Left ventricle myocardium inferior (tissue), 1 donor: Measurements from ENCODE around the gene CABLES2. TPM values are rescaled to one million over a fixed set of nuclear protein-coding genes. Genes with fewer than 3 reads are reported as not detected.
"Not testable (repeated sequence)": the region's sequence is repeated elsewhere in the genome, so short reads cannot be mapped to it uniquely, and the experiment has no call there.

Experiments
- DNase-seq: peaks from one replicate; pipeline ENCODE4 v3.0.0-alpha.2; 2020
- H3K27ac ChIP-seq: fragments of 200-600 bp; replicated peaks from 2 replicates; pipeline ENCODE4 v1.8.0; 2021
- H3K27me3 ChIP-seq: fragments of 200-600 bp; 2 replicates; pipeline ENCODE4 v1.8.0; 2021; ENCODE audit warnings: low read depth
- H3K36me3 ChIP-seq: fragments of 200-600 bp; 2 replicates; pipeline ENCODE4 v1.8.0; 2021
- H3K4me1 ChIP-seq: fragments of 200-600 bp; 2 replicates; pipeline ENCODE4 v1.8.0; 2021
- H3K4me3 ChIP-seq: fragments of 200-600 bp; 2 replicates; pipeline ENCODE4 v1.8.0; 2021; ENCODE audit warnings: mild to moderate bottlenecking, moderate library complexity
- H3K9me3 ChIP-seq: fragments of 200-600 bp; replicated peaks from 2 replicates; pipeline ENCODE4 v1.8.0; 2021
- CTCF ChIP-seq: fragments of 200-600 bp; IDR thresholded peaks from 2 replicates; pipeline ENCODE4 v1.8.0; 2021; ENCODE audit warnings: antibody characterized with exemption, mild to moderate bottlenecking, borderline replicate concordance
- intact Hi-C: fragments of 100-400 bp; cut with micrococcal nuclease; formaldehyde crosslinking; loops from one replicate; pipeline ENCODE4 v1.11.0; 2022
- total RNA-seq: library from RNA; stranded (reverse); fragmentation: NEBNext Ultra II Directional; extraction: Animal tissue kit (Norgen Biotek cat#: 25700); gene quantifications from one replicate; pipeline ENCODE4 v1.2.1, GENCODE V29; 2021
- donor health status: DM: no; HTN: yes; CAD: no; lungs with severe emphysema.

CABLES2 gene
- total RNA-seq, 1 donor from 2014 or later: 12.0 TPM

DNA sequence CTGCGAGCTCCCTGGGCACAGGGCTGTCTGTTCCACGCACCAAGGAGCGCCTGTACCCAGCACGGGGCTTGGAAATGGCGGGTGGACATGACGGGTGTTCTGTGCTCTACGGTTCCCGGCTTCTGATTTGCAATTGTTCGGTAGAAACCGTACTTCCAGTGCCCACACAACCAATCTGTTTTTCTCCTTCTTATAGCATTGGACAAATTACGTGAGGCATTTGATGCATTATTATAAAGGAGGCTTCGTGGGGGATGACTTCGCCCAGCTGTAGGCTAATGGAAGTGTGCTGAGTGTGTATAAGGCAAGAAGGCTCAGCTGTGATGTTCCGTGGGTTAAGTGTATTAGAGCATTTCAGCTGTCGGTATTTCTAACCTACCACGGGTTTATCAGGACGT is 30.0 kb downstream of the CABLES2 start:
- TF ChIP-seq CTCF: no peak
- no peaks in the 10 kb centered on the region for H3K36me3 ChIP-seq
- intact Hi-C loops: no loop called here
- DNase-seq: no peak
- peak overlapping the region; percentile 86 for H3K27ac ChIP-seq
- H3K9me3 ChIP-seq: no peaks in the 10 kb centered on the region
- no peaks in the 10 kb centered on the region for H3K27me3 ChIP-seq
- peaks cover 66% of the 10 kb centered on the region for H3K4me1 ChIP-seq
- no peak overlapping the region for H3K4me3 ChIP-seq

DNA sequence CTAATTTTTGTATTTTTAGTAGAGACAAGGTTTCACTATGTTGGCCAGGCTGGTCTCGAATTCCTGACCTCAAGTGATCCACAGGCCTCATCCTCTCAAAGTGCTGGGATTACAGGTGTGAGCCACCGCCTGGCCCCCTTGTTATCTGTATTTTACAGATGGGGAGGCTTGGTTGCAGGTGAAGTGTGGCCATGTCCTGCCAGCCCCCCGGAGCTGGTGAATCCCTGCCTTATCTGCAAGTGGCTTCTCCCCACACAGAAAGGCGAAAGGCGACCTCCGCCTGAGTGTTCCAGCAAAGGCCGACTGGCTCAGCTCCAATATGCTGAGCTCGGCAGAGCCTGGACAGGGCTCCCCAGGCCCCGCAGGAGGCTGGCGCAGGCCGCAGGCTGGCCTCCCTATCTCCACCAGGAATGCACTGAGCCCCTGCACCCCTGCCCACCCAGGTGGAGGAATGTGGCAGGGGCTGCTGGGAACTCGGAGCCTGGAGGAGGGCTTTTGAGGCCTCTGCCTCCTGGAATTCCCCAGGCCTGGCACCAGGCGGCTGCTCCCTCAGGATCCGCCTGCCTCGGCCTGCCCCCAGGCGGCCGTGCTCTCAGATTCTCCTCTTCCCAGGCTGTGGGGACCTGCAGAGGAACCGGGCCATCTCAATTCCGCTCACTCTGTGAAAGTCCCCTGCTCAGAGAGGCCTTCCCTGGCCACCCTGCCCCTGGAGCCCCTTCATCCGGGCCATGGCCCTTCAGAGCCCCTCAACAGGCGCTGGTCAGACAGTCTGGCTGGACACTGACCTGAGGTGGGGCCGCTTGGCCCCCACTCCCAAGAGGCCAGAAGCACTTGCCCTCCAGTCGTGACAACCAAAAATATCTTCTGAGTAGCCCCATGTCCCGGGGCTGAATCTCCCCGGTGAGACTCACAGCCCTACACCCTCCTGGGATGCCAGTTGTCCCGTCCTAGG is 30.7 kb downstream of the CABLES2 start:
- intact Hi-C loops: no loop called here
- Histone ChIP-seq H3K27me3 (no peaks in the 10 kb centered on the region), H3K27ac (peak overlapping the region; percentile 86), H3K36me3 (no peaks in the 10 kb centered on the region), H3K9me3 (no peaks in the 10 kb centered on the region), H3K4me1 (peaks cover 60% of the 10 kb centered on the region), H3K4me3 (no peak overlapping the region)
- TF ChIP-seq CTCF: peak; percentile 68
- DNase-seq: no peak

GRCh38 chr20:62374331-62375152 is 32.5 kb downstream of the CABLES2 start:
- no peak for TF ChIP-seq CTCF
- intact Hi-C loops: no loop called here
- no peaks in the 10 kb centered on the region for H3K9me3 ChIP-seq
- H3K27ac ChIP-seq: no peak overlapping the region
- no peak overlapping the region for H3K4me3 ChIP-seq
- no peaks in the 10 kb centered on the region for H3K36me3 ChIP-seq
- no peak for DNase-seq
- peaks cover 62% of the 10 kb centered on the region for H3K4me1 ChIP-seq
- no peaks in the 10 kb centered on the region for H3K27me3 ChIP-seq

- peaks cover 69% of the 10 kb centered on the region for H3K4me1 ChIP-seq
- not testable (repeated sequence) for H3K27ac ChIP-seq, DNase-seq
These were observed 33.4 kb downstream of the CABLES2 start for GRCh38 chr20:62373631-62374179.

DNA sequence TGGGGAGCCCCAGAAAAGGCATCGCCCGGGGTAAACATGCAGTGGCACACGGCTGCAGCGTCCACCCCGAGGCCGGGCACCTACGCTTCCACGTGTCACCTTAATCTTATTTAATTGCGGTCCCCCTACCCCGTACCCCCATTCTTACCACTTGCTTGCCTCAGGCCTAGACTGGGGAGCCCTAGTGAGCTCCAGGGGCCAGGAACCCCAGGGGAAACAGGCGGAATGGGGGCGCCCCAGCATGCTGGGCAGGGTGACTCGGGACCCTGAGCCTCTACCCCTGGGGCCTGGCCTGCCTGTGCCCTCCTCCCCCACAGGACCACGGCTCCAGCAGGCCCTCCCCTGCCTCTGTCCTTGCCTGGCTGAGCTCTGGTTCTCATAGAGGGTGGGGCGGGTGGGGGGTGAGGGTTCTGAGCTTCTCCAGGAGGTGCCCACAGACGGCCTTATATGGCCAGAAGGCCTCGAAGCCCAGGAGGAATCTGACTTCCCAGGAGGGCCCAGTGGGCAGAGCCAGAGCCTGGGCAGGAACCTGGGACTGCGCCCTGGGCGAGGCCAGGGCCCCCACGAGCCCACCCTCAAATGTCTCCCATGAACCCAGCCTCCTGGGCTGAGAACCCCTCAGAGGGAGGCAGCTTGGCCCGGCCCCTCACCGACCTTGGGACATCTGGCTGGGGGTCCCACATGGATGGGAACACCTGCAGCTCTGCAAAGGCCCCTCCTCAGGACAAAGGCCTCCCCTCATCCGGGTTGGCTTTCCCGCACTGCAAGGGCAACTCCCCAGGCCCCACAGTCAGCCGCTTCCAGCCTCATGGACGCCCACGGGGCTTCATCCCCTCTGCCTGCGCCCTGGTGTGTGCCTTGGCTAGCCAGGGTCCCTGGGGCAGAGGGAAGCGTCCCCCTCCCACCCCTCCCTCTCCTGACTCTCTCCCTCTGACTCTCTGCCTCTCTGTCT is 34.8 kb downstream of the CABLES2 start:
- intact Hi-C loops: no loop called here
- Histone ChIP-seq H3K4me3 (no peak overlapping the region), H3K9me3 (no peaks in the 10 kb centered on the region), H3K27me3 (no peaks in the 10 kb centered on the region), H3K27ac (no peak overlapping the region), H3K36me3 (no peaks in the 10 kb centered on the region), H3K4me1 (peaks cover 69% of the 10 kb centered on the region)
- DNase-seq: no peak
- no peak for TF ChIP-seq CTCF

More at GRCh38 chr20:62373631-62374179, 33.4 kb downstream of the CABLES2 start:
- H3K36me3 ChIP-seq, intact Hi-C loops, H3K4me3 ChIP-seq, H3K27me3 ChIP-seq, H3K9me3 ChIP-seq: not testable (repeated sequence)
